HG03565 (cell line): ENCODE results near the gene ZNF764.

Experiments
- ATAC-seq: cut with Tn5 transposase; IDR thresholded peaks from one replicate; pipeline ENCODE4 v1.9.1; 2021; ENCODE audit warnings: mild to moderate bottlenecking, moderate library complexity; ENCODE audit not compliant: unreplicated experiment

Gene ZNF764

GRCh38 chr16:30570636-30571444 is 12.7 kb upstream of the ZNF764 start:
- ATAC-seq = no peak

GRCh38 chr16:30569746-30570635 is 11.8 kb upstream of the ZNF764 start:
- ATAC-seq = no peak

GRCh38 chr16:30569281-30569680 is 11.1 kb upstream of the ZNF764 start:
- ATAC-seq = no peak

- ATAC-seq = no peak
Observed at GRCh38 chr16:30567991-30568638, 9.9 kb upstream of the ZNF764 start.

- ATAC-seq = no peak
Observed at GRCh38 chr16:30567160-30567990, 9.2 kb upstream of the ZNF764 start.

- no peak for ATAC-seq
Observed at GRCh38 chr16:30566531-30566930, 8.4 kb upstream of the ZNF764 start.

GRCh38 chr16:30565984-30566383 is 7.8 kb upstream of the ZNF764 start:
- no peak for ATAC-seq

GRCh38 chr16:30565526-30565925 is 7.4 kb upstream of the ZNF764 start:
- no peak for ATAC-seq

- no peak for ATAC-seq
Observed at GRCh38 chr16:30562021-30562420, 3.8 kb upstream of the ZNF764 start.

- no peak for ATAC-seq
Observed at GRCh38 chr16:30561089-30561816, 3.1 kb upstream of the ZNF764 start.

- ATAC-seq = no peak
Observed at GRCh38 chr16:30559690-30560089, 1.5 kb upstream of the ZNF764 start.

- no peak for ATAC-seq
Observed at GRCh38 chr16:30558789-30559377, 709 bp upstream of the ZNF764 start.

- ATAC-seq = no peak
Observed at GRCh38 chr16:30557707-30557956, 542 bp downstream of the ZNF764 start.

- no peak for ATAC-seq
Observed at GRCh38 chr16:30556125-30556473, 2.1 kb downstream of the ZNF764 start.

- ATAC-seq = no peak
Observed at GRCh38 chr16:30555315-30556124, 2.7 kb downstream of the ZNF764 start.

- ATAC-seq = no peak
Observed at GRCh38 chr16:30554557-30555314, 3.4 kb downstream of the ZNF764 start.

- ATAC-seq = no peak
Observed at GRCh38 chr16:30553393-30553899, 4.7 kb downstream of the ZNF764 start.

- ATAC-seq = no peak
Observed at GRCh38 chr16:30552956-30553355, 5.2 kb downstream of the ZNF764 start.
